GM04504 (cell line): Measurements from ENCODE around the gene ARHGAP26.
"Not testable (repeated sequence)": the region's sequence is repeated elsewhere in the genome, so short reads cannot be mapped to it uniquely, and the experiment has no call there.

ENCODE experiments used
- DNase-seq: peaks from one replicate; pipeline ENCODE4 v3.0.0-alpha.2; 2012; ENCODE audit warnings: low read depth

Gene ARHGAP26

GRCh38 chr5:143065185-143065965, 295.2 kb downstream of the ARHGAP26 start:
- DNase-seq: no peak

GRCh38 chr5:143065996-143066522, 295.9 kb downstream of the ARHGAP26 start:
- DNase-seq: no peak

- no peak for DNase-seq
These were observed 296.5 kb downstream of the ARHGAP26 start for GRCh38 chr5:143066556-143067281.

GRCh38 chr5:143068712-143069111, 298.5 kb downstream of the ARHGAP26 start:
- DNase-seq: no peak

GRCh38 chr5:143071927-143072326, 301.8 kb downstream of the ARHGAP26 start:
- no peak for DNase-seq

- no peak for DNase-seq
These were observed 302.6 kb downstream of the ARHGAP26 start for GRCh38 chr5:143072734-143073133.

GRCh38 chr5:143073766-143074165, 303.6 kb downstream of the ARHGAP26 start:
- DNase-seq: no peak

GRCh38 chr5:143074414-143074996, 304.3 kb downstream of the ARHGAP26 start:
- DNase-seq: no peak

GRCh38 chr5:143076377-143076776, 306.2 kb downstream of the ARHGAP26 start:
- no peak for DNase-seq

- DNase-seq: no peak
These were observed 307.4 kb downstream of the ARHGAP26 start for GRCh38 chr5:143077453-143078103.

- DNase-seq: no peak
These were observed 308.1 kb downstream of the ARHGAP26 start for GRCh38 chr5:143078313-143078712.

GRCh38 chr5:143078971-143079370, 308.8 kb downstream of the ARHGAP26 start:
- DNase-seq: no peak

GRCh38 chr5:143080407-143080806, 310.2 kb downstream of the ARHGAP26 start:
- no peak for DNase-seq

- no peak for DNase-seq
These were observed 310.8 kb downstream of the ARHGAP26 start for GRCh38 chr5:143080982-143081381.

GRCh38 chr5:143083006-143083405, 312.8 kb downstream of the ARHGAP26 start:
- DNase-seq: no peak

- no peak for DNase-seq
These were observed 314.2 kb downstream of the ARHGAP26 start for GRCh38 chr5:143084407-143084806.

- no peak for DNase-seq
These were observed 315.2 kb downstream of the ARHGAP26 start for GRCh38 chr5:143085319-143085917.

- no peak for DNase-seq
These were observed 316.4 kb downstream of the ARHGAP26 start for GRCh38 chr5:143086546-143086907.

- DNase-seq: peak; percentile 63
These were observed 316.9 kb downstream of the ARHGAP26 start for GRCh38 chr5:143086908-143087637.

- DNase-seq: not testable (repeated sequence)
These were observed 318.5 kb downstream of the ARHGAP26 start for GRCh38 chr5:143088702-143089101.

GRCh38 chr5:143090044-143090443, 319.9 kb downstream of the ARHGAP26 start:
- not testable (repeated sequence) for DNase-seq
